ENCODE measurements around the gene UBAC2. TPM values are rescaled to one million over a fixed set of nuclear protein-coding genes. Genes with fewer than 3 reads are reported as not detected.
"Not testable (repeated sequence)": the region's sequence is repeated elsewhere in the genome, so short reads cannot be mapped to it uniquely, and the experiment has no call there.

UBAC2 gene
- total RNA-seq, 4 donors from 2014 or later, result 67.3 to 111 (median 93.8) TPM

- 94% methylated on average over 4 of the region's 19 CpGs for WGBS
- TF ChIP-seq POLR2AphosphoS5 (IDR thresholded peaks at IDR 0.05) (no peak), EP300 (IDR thresholded peaks at IDR 0.05) (no peak), CTCF (IDR thresholded peaks at IDR 0.05) (no peak), POLR2A (IDR thresholded peaks at IDR 0.05) (no peak)
- Histone ChIP-seq H3K27ac (no peak overlapping the region), H3K27me3 (no peaks in the 10 kb centered on the region), H3K9me3 (no peaks in the 10 kb centered on the region), H3K4me1 (no peaks in the 10 kb centered on the region), H3K4me3 (no peak overlapping the region), H3K36me3 (peaks cover 23% of the 10 kb centered on the region)
- DNase-seq (ENCODE audit: low spot score in 2 of 2), result no peak
Measured at GRCh38 chr13:99389520-99390304, 189.1 kb downstream of the UBAC2 start.

GRCh38 chr13:99390601-99391000 lies 189.9 kb downstream of the UBAC2 start:
- Histone ChIP-seq H3K4me3 (no peak overlapping the region), H3K27ac (no peak overlapping the region), H3K27me3 (no peaks in the 10 kb centered on the region), H3K36me3 (peaks cover 16% of the 10 kb centered on the region), H3K9me3 (no peaks in the 10 kb centered on the region), H3K4me1 (no peaks in the 10 kb centered on the region)
- TF ChIP-seq EP300 (IDR thresholded peaks at IDR 0.05) (no peak), POLR2A (IDR thresholded peaks at IDR 0.05) (no peak), CTCF (IDR thresholded peaks at IDR 0.05) (no peak)
- no peak for DNase-seq (ENCODE audit: low spot score in 2 of 2)
- WGBS, result 91% methylated on average over 13 of the region's 13 CpGs

GRCh38 chr13:99391781-99392469 lies 191.3 kb downstream of the UBAC2 start:
- no peak for DNase-seq (ENCODE audit: low spot score in 2 of 2)
- 58% methylated on average over 11 of the region's 11 CpGs for WGBS
- TF ChIP-seq CTCF (IDR thresholded peaks at IDR 0.05) (no peak), POLR2A (IDR thresholded peaks at IDR 0.05) (no peak), EP300 (IDR thresholded peaks at IDR 0.05) (no peak), POLR2AphosphoS5 (IDR thresholded peaks at IDR 0.05) (no peak)
- Histone ChIP-seq H3K4me1 (no peaks in the 10 kb centered on the region), H3K27ac (no peak overlapping the region), H3K27me3 (no peaks in the 10 kb centered on the region), H3K4me3 (no peak overlapping the region), H3K36me3 (peaks cover 2% of the 10 kb centered on the region), H3K9me3 (no peaks in the 10 kb centered on the region)

- Histone ChIP-seq H3K4me3 (no peak overlapping the region), H3K36me3 (no peaks in the 10 kb centered on the region), H3K9me3 (no peaks in the 10 kb centered on the region), H3K4me1 (no peaks in the 10 kb centered on the region), H3K27ac (no peak overlapping the region), H3K27me3 (no peaks in the 10 kb centered on the region)
- no peak for DNase-seq (ENCODE audit: low spot score in 2 of 2)
- WGBS, result 63% methylated on average over 13 of the region's 13 CpGs
- TF ChIP-seq POLR2AphosphoS5 (IDR thresholded peaks at IDR 0.05) (no peak), CTCF (IDR thresholded peaks at IDR 0.05) (no peak), POLR2A (IDR thresholded peaks at IDR 0.05) (no peak), EP300 (IDR thresholded peaks at IDR 0.05) (no peak)
Measured at GRCh38 chr13:99392470-99393135, 191.9 kb downstream of the UBAC2 start.

- not testable (repeated sequence) for H3K4me3 ChIP-seq; DNase-seq (ENCODE audit: low spot score in 2 of 2); H3K36me3 ChIP-seq; H3K27me3 ChIP-seq; H3K9me3 ChIP-seq; H3K4me1 ChIP-seq; H3K27ac ChIP-seq
- WGBS, result 93% methylated on average over 7 of the region's 7 CpGs
Measured at GRCh38 chr13:99393391-99393790, 192.7 kb downstream of the UBAC2 start.

All from suprapubic skin (tissue), 4 donors.